SK-N-SH (cell line): Measurements from ENCODE around the gene ZNF267.

Experiments used
- CHD2 ChIP-seq: fragments of 150-350 bp; IDR thresholded peaks from 2 replicates; pipeline ENCODE4 v1.6.1; 2018; ENCODE audit warnings: low read length; ENCODE audit not compliant: partially characterized antibody
- EP300 ChIP-seq, 2 experiments: IDR thresholded peaks; 2 replicates each; pipeline versions ENCODE4 v1.4.0 to v1.6.1; 2012; ENCODE audit warnings: borderline replicate concordance in 1 of 2, low read depth in 1 of 2, low read length in 1 of 2
- GABPA ChIP-seq: IDR thresholded peaks from 2 replicates; pipeline ENCODE4 v1.4.0; 2012; ENCODE audit warnings: low read depth, mild to moderate bottlenecking
- MAX ChIP-seq: IDR thresholded peaks from 2 replicates; pipeline ENCODE4 v1.4.0; 2012; ENCODE audit warnings: low read depth
- MXI1 ChIP-seq: IDR thresholded peaks from 2 replicates; pipeline ENCODE4 v1.6.1; 2012; ENCODE audit warnings: mild to moderate bottlenecking, low read depth, low read length, improper control_type of control experiment
- POLR2AphosphoS5 ChIP-seq: IDR thresholded peaks from 2 replicates; pipeline ENCODE4 v1.6.1; 2012; ENCODE audit warnings: low read depth, low read length
- RFX5 ChIP-seq: IDR thresholded peaks from 2 replicates; pipeline ENCODE4 v1.6.1; 2012; ENCODE audit warnings: mild to moderate bottlenecking, improper control_type of control experiment, low read length
- RXRA ChIP-seq: IDR thresholded peaks from 2 replicates; pipeline ENCODE4 v1.4.0; 2012; ENCODE audit warnings: low read depth, mild to moderate bottlenecking, borderline replicate concordance
- ZBTB33 ChIP-seq: IDR thresholded peaks from 2 replicates; pipeline ENCODE4 v1.4.0; 2012; ENCODE audit warnings: low read depth, borderline replicate concordance
- TF ChIP-seq, protein P1 (sequence below): fragments of 200-600 bp; sonication (generic); IDR thresholded peaks from 2 replicates; pipeline ENCODE4 v1.6.1; 2017; ENCODE audit warnings: antibody characterized with exemption, mild to moderate bottlenecking, moderate library complexity

DNA sequence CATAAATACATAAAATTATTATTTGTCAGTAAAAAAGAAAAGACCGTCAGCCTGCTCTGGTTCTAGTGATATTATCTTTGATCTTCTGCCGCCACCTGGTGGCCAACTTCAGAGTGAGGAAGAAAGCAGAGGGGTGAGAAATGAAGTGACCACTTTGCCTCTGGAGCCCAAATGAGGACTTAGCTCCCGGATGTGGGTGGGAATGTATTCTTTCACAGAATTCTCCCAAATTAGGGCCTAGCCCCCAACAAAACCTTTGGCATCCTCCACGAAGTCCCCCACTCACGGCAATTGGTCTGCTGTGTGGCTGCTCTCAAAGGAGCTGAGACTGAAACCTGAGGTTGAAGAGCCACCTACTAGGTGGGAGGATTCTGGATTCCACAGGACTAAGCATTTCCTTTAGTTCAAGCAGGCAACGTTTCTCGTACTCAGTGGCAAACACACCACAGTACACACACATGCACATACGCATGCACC lies 4.9 kb upstream of the ZNF267 start:
- no peak for TF ChIP-seq CHD2
- no peak for TF ChIP-seq POLR2AphosphoS5
- TF ChIP-seq RFX5: no peak
- no peak for TF ChIP-seq ZBTB33
- TF ChIP-seq, protein P1, sequence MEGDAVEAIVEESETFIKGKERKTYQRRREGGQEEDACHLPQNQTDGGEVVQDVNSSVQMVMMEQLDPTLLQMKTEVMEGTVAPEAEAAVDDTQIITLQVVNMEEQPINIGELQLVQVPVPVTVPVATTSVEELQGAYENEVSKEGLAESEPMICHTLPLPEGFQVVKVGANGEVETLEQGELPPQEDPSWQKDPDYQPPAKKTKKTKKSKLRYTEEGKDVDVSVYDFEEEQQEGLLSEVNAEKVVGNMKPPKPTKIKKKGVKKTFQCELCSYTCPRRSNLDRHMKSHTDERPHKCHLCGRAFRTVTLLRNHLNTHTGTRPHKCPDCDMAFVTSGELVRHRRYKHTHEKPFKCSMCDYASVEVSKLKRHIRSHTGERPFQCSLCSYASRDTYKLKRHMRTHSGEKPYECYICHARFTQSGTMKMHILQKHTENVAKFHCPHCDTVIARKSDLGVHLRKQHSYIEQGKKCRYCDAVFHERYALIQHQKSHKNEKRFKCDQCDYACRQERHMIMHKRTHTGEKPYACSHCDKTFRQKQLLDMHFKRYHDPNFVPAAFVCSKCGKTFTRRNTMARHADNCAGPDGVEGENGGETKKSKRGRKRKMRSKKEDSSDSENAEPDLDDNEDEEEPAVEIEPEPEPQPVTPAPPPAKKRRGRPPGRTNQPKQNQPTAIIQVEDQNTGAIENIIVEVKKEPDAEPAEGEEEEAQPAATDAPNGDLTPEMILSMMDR: peak; percentile 86
- TF ChIP-seq MAX: no peak
- TF ChIP-seq EP300 (IDR thresholded peaks at IDR 0.05; ENCODE audit: borderline replicate concordance in 1 of 2, low read depth in 1 of 2, low read length in 1 of 2): no peak
- no peak for TF ChIP-seq RXRA
- TF ChIP-seq MXI1: no peak
- TF ChIP-seq GABPA: no peak
